Measurements from ENCODE around the gene HDC.

The HDC gene

DNA sequence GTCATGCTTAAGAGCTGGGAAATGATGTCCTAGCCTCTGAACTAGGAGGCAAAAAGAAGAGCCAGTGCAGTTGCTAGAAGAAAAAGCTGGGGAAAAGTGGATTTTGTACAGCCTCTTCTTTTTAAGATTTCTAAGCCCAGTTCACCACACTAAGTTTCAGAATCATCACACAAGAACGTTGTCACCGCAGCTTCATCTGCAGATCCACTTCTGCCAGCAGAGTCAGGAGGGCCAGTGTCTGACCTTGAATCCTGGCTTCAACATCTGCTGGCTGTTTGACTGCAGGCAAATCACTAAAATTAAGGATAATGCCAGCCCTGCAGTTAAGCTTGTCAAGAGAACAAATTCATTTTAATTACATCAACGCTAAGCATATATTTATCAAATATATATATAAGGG, 36.2 kb downstream of the HDC start:
- no peak overlapping the region for H3K4me3 ChIP-seq (ENCODE audit: low read length)
- TF ChIP-seq, protein P1, sequence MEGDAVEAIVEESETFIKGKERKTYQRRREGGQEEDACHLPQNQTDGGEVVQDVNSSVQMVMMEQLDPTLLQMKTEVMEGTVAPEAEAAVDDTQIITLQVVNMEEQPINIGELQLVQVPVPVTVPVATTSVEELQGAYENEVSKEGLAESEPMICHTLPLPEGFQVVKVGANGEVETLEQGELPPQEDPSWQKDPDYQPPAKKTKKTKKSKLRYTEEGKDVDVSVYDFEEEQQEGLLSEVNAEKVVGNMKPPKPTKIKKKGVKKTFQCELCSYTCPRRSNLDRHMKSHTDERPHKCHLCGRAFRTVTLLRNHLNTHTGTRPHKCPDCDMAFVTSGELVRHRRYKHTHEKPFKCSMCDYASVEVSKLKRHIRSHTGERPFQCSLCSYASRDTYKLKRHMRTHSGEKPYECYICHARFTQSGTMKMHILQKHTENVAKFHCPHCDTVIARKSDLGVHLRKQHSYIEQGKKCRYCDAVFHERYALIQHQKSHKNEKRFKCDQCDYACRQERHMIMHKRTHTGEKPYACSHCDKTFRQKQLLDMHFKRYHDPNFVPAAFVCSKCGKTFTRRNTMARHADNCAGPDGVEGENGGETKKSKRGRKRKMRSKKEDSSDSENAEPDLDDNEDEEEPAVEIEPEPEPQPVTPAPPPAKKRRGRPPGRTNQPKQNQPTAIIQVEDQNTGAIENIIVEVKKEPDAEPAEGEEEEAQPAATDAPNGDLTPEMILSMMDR (conservative IDR thresholded peaks at IDR 0.05; ENCODE audit: low read depth, low read length): no peak
- no peak for DNase-seq (ENCODE audit: low read depth)

DNA sequence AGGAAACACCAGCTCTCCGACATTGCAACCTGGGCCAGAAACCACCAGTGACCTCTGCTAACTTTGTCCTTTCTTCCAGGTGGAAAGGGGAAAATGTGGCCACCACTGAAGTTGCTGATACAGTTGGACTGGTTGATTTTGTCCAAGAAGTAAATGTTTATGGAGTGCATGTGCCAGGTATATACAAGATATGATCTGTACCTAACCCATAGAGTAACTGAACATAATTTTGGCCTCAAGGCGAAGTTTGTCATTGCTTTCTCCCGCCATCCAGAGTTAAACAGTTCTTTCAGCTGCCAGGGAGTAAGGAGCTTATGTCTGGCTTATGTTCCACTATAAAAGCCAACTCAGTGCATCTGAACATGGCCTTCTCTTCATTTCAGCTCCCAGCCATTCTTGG, 36.7 kb downstream of the HDC start:
- no peak for DNase-seq (ENCODE audit: low read depth)
- TF ChIP-seq, protein P1 (conservative IDR thresholded peaks at IDR 0.05; ENCODE audit: low read depth, low read length): no peak
- H3K4me3 ChIP-seq (ENCODE audit: low read length): no peak overlapping the region

DNA sequence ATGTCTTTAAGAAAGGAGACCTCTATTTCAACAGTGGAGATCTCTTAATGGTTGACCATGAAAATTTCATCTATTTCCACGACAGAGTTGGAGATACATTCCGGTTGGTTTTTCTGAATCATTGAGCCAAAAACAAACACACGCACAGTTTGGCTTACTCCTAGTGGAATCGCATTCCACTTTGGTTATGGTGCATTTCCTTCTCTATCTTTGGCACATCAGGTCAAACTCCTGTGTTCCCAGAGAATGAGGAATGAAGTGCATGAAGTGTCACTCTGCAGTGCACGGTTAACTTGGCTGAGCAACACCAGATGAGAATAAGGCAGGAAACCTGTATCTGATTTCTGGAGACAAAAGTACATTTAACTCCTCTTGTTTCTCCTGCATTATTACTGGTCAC, 38.5 kb downstream of the HDC start:
- DNase-seq (ENCODE audit: low read depth): no peak
- TF ChIP-seq, protein P1 (conservative IDR thresholded peaks at IDR 0.05; ENCODE audit: low read depth, low read length): no peak
- H3K4me3 ChIP-seq (ENCODE audit: low read length): no peak overlapping the region

DNA sequence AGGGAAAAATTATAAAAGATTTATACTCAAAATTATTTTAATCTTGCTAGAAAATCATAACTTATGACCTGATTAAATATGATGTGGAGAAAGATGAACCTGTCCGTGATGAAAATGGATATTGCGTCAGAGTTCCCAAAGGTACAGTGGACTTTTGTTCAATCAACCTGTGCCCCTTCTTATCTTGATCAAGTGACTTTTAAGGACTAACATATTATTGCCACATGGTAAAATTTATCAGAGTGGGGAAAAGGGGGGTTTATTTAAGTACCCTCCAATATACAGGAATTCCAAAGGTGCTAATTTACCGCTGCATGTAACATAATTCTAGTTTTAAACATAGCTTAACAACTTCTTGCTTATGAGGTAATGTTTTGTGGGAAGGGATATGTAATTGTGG, 39.6 kb downstream of the HDC start:
- TF ChIP-seq, protein P1 (conservative IDR thresholded peaks at IDR 0.05; ENCODE audit: low read depth, low read length): no peak
- H3K4me3 ChIP-seq (ENCODE audit: low read length): no peak overlapping the region
- no peak for DNase-seq (ENCODE audit: low read depth)

DNA sequence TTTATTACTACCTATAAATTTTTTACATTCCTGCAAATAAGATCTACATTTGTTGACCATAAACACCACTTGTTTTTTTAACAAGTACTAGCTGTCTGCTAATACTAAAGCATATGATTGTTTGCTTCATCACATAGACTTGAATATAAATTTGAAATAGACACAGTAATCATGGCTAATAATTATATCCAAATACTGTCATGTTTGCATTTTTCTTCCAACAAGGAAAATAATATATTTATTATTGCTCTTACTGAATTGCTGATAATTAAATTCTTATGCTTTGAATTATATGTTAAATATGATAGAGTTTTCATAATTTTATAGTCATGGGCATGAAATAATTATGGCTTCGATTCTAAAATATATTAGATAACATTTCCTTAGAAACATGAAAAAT, 40.5 kb downstream of the HDC start:
- TF ChIP-seq, protein P1 (conservative IDR thresholded peaks at IDR 0.05; ENCODE audit: low read depth, low read length): no peak
- DNase-seq (ENCODE audit: low read depth): no peak
- H3K4me3 ChIP-seq (ENCODE audit: low read length): no peak overlapping the region

DNA sequence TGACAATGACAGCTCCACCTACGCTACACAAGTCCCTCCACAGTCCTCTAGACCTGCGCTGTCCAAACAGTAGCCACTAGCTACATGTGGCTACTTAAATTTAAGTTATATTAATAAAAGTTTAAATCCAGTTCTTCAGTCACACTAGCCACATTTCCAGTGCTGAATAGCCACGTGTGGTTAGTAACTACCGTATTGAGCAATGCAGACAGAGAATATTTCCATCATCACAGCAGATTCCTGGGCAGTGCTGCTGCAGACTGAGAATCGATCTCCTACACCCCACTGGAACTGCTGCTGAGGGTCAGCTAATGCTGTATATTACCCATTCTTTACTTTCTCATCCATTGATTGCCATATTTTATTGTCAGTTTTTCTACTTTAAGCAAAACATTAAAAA, 40.9 kb downstream of the HDC start:
- H3K4me3 ChIP-seq (ENCODE audit: low read length): no peak overlapping the region
- TF ChIP-seq, protein P1 (conservative IDR thresholded peaks at IDR 0.05; ENCODE audit: low read depth, low read length): no peak
- DNase-seq (ENCODE audit: low read depth): no peak

DNA sequence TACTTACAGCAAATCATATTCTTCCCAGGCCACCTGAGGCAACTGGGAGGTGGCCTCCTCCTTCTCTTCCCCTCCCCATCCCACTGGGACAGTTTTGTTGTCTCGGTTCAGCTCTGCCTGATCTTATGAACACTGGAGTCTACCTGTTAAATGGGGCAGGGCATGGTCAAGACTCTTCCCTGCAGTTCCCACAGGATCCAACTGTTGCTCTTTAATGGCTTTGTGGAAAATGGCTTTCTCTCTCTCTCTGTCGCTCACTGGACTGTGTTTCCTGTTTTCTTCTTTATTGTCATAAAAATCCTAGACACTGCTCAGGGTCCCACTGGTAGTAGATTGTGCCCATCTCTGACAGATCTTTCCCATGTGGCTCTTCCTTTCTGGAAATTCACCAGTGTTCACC, 43.3 kb downstream of the HDC start:
- no peak for DNase-seq (ENCODE audit: low read depth)
- TF ChIP-seq, protein P1 (conservative IDR thresholded peaks at IDR 0.05; ENCODE audit: low read depth, low read length): no peak
- H3K4me3 ChIP-seq (ENCODE audit: low read length): no peak overlapping the region
